NCI-H1048 (cell line): ENCODE results near the gene HYLS1.
"Not testable (repeated sequence)": the region's sequence is repeated elsewhere in the genome, so short reads cannot be mapped to it uniquely, and the experiment has no call there.

ENCODE experiments used
- DNase-seq: peaks from one replicate; lab custom pipeline; 2025; lab: John Stamatoyannopoulos, UW

The HYLS1 gene

GRCh38 chr11:125887373-125888324 lies at the start of gene HYLS1:
Gene HYLS1, plus strand, starts transcription at chr11:125887668. Its CDS starts 11,701 bp downstream, at chr11:125899369.
- DNase-seq: peak; percentile 16

GRCh38 chr11:125842321-125842948 lies 45.0 kb upstream of the HYLS1 start:
- no peak for DNase-seq

GRCh38 chr11:125846188-125846587 lies 41.3 kb upstream of the HYLS1 start:
- no peak for DNase-seq

GRCh38 chr11:125857670-125858069 lies 29.8 kb upstream of the HYLS1 start:
- not testable (repeated sequence) for DNase-seq

GRCh38 chr11:125862786-125863185 lies 24.7 kb upstream of the HYLS1 start:
- DNase-seq: not testable (repeated sequence)

- DNase-seq: not testable (repeated sequence)
These were observed 22.1 kb upstream of the HYLS1 start for GRCh38 chr11:125865354-125865753.

GRCh38 chr11:125869521-125869920 lies 17.9 kb upstream of the HYLS1 start:
- no peak for DNase-seq

GRCh38 chr11:125871391-125872137 lies 15.9 kb upstream of the HYLS1 start:
- peak; percentile 1 for DNase-seq

- DNase-seq: no peak
These were observed 15.4 kb upstream of the HYLS1 start for GRCh38 chr11:125872138-125872491.

GRCh38 chr11:125873881-125874555 lies 13.4 kb upstream of the HYLS1 start:
- no peak for DNase-seq

GRCh38 chr11:125874556-125875124 lies 12.8 kb upstream of the HYLS1 start:
- DNase-seq: peak; percentile 5

GRCh38 chr11:125881291-125881690 lies 6.2 kb upstream of the HYLS1 start:
- no peak for DNase-seq

GRCh38 chr11:125883375-125883774 lies 4.1 kb upstream of the HYLS1 start:
- DNase-seq: no peak

- DNase-seq: no peak
These were observed 483 bp upstream of the HYLS1 start for GRCh38 chr11:125886997-125887372.

- DNase-seq: no peak
These were observed 3.1 kb downstream of the HYLS1 start for GRCh38 chr11:125890447-125891100.

GRCh38 chr11:125892071-125892470 lies 4.6 kb downstream of the HYLS1 start:
- no peak for DNase-seq

GRCh38 chr11:125892994-125893393 lies 5.5 kb downstream of the HYLS1 start:
- no peak for DNase-seq

GRCh38 chr11:125901872-125902271 lies 14.4 kb downstream of the HYLS1 start:
- no peak for DNase-seq

GRCh38 chr11:125902277-125902926 lies 14.9 kb downstream of the HYLS1 start:
- no peak for DNase-seq

- DNase-seq: peak; percentile 81
These were observed 15.7 kb downstream of the HYLS1 start, which contains the start of gene PUS3 for GRCh38 chr11:125902927-125903710. Gene PUS3, minus strand, starts transcription at chr11:125903206. Its CDS starts 6,922 bp downstream, at chr11:125896284.
